Right atrium auricular region (tissue), 2 donors: Measurements from ENCODE around the gene JUNB. TPM values are rescaled to one million over a fixed set of nuclear protein-coding genes. Genes with fewer than 3 reads are reported as not detected.
A peak's percentile ranks its signal among the peaks of the same experiment; 100 is the strongest.

Experiments used
- DNase-seq: peaks from one replicate; pipeline ENCODE4 v3.0.0-alpha.2; 2019; ENCODE audit warnings: low spot score
- H3K27ac ChIP-seq, 2 donors: fragments of 200-600 bp; sonication (generic); 1 replicate in 1 of 2; 2 replicates in 1 of 2; pipeline ENCODE4 v1.5.1; 2016 to 2019
- H3K27me3 ChIP-seq, 2 donors: fragments of 200-600 bp; sonication (generic); one replicate each; pipeline versions ENCODE4 v1.5.1 to v1.6.0; 2017 to 2019
- H3K36me3 ChIP-seq: fragments of 200-600 bp; sonication (generic); one replicate; pipeline ENCODE4 v1.5.1; 2016
- H3K4me1 ChIP-seq, 2 donors: fragments of 200-600 bp; sonication (generic); one replicate each; pipeline versions ENCODE4 v1.5.1 to v1.6.0; 2017 to 2019
- H3K4me3 ChIP-seq, 2 donors: fragments of 200-600 bp; sonication (generic); 1 replicate in 1 of 2; 2 replicates in 1 of 2; pipeline ENCODE4 v1.5.1; 2017 to 2019; ENCODE audit warnings: mild to moderate bottlenecking in 1 of 2, moderate library complexity in 1 of 2
- H3K9me3 ChIP-seq, 2 donors: fragments of 200-600 bp; sonication (generic); one replicate each; pipeline ENCODE4 v1.5.1; 2019
- total RNA-seq, 2 donors: library from RNA; depleted of rRNA; stranded (reverse); fragments of >200 nt; gene quantifications; one replicate each; pipeline ENCODE4 v1.1.0, GENCODE V29; 2016
- TF ChIP-seq, protein P1 (sequence below), 2 donors: fragments of 200-600 bp; sonication (generic); IDR thresholded peaks; one replicate each; pipeline ENCODE4 v1.5.1; 2019; ENCODE audit warnings: antibody characterized with exemption in 2 of 2

JUNB gene
- total RNA-seq, 2 donors from 2014 or later: 321 to 506 TPM

- Histone ChIP-seq H3K4me1 (no peaks in the 10 kb centered on the region), H3K9me3 (no peaks in the 10 kb centered on the region), H3K27me3 (no peaks in the 10 kb centered on the region), H3K4me3 (no peak within 1 kb of the TSS), H3K36me3 (peaks cover 16% of the 10 kb centered on the region), H3K27ac (no peak within 1 kb of the TSS)
- no peak for DNase-seq
- TF ChIP-seq, protein P1, sequence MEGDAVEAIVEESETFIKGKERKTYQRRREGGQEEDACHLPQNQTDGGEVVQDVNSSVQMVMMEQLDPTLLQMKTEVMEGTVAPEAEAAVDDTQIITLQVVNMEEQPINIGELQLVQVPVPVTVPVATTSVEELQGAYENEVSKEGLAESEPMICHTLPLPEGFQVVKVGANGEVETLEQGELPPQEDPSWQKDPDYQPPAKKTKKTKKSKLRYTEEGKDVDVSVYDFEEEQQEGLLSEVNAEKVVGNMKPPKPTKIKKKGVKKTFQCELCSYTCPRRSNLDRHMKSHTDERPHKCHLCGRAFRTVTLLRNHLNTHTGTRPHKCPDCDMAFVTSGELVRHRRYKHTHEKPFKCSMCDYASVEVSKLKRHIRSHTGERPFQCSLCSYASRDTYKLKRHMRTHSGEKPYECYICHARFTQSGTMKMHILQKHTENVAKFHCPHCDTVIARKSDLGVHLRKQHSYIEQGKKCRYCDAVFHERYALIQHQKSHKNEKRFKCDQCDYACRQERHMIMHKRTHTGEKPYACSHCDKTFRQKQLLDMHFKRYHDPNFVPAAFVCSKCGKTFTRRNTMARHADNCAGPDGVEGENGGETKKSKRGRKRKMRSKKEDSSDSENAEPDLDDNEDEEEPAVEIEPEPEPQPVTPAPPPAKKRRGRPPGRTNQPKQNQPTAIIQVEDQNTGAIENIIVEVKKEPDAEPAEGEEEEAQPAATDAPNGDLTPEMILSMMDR (IDR thresholded peaks at IDR 0.05): no peak
These were observed 39.7 kb upstream of the JUNB start, which contains the start of gene BEST2 for GRCh38 chr19:12751635-12752034. Gene BEST2, plus strand, starts transcription at chr19:12751791. Its CDS starts 802 bp downstream, at chr19:12752593.

DNA sequence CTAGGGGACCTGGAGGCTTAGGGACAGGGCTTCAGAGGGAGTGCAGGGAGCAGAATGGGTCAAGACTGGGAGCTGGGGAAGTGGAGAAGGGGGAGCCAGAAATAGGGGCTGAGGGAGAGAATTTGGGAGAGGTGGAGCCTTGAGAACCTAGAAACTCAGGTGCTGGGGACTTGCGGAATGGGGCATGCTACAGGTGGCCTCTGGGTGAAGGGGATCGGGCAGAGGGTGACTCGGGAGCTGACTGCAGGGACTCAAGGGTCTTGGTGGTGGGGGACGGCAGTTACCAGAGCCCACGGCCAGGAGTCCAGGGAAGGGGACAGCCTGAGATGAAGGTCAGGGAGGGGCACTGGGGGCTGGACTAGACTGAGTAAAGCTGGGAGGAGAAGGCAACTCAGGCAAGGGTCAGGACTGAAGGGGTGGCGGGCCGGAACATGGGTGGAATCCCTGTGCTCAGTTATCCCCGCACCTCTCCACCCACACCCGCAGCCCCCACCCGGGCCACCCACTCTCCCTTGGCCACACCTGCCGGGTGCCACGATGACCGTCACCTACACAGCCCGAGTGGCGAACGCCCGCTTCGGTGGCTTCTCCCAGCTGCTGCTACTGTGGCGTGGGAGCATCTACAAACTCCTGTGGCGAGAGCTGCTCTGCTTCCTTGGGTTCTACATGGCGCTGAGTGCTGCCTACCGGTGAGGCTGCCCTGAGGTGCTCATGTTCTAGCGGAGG lies 39.1 kb upstream of the JUNB start:
- H3K27me3 ChIP-seq: no peaks in the 10 kb centered on the region
- no peak overlapping the region for H3K4me3 ChIP-seq
- H3K9me3 ChIP-seq: no peaks in the 10 kb centered on the region
- TF ChIP-seq, protein P1 (IDR thresholded peaks at IDR 0.05): no peak
- peaks cover 10% of the 10 kb centered on the region for H3K36me3 ChIP-seq
- peaks cover 0 to 2% of the 10 kb centered on the region in 2 donors for H3K4me1 ChIP-seq
- DNase-seq: no peak
- H3K27ac ChIP-seq: no peak overlapping the region

DNA sequence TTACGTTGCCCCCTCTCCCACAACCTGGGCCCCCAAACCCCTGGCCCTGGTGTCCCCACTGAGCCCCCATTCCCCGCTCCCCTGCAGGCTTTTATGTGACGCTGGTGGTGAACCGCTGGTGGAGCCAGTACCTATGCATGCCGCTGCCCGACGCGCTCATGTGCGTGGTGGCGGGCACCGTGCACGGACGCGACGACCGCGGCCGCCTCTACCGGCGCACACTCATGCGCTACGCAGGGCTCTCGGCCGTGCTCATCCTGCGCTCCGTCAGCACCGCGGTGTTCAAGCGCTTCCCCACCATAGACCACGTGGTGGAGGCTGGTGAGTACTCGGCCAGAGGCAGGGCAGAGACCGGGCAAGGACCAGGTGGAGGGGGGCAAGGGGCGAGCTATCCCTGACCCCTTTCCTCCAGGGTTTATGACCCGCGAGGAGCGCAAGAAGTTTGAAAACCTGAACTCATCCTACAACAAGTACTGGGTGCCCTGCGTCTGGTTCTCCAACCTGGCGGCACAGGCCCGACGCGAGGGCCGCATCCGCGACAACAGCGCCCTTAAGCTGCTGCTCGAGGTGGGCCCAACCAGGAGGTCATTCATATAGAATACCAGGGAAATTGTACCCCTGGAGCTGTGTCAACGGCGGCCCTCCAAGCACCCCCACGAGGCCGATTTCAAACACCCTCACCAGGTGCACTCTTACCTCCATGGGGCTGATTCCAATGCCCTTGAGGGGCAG lies 36.7 kb upstream of the JUNB start:
- Histone ChIP-seq H3K36me3 (no peaks in the 10 kb centered on the region), H3K9me3 (no peaks in the 10 kb centered on the region), H3K27me3 (no peaks in the 10 kb centered on the region), H3K4me3 (no peak overlapping the region), H3K4me1 (peaks cover 0 to 10% of the 10 kb centered on the region in 2 donors), H3K27ac (no peak overlapping the region)
- TF ChIP-seq, protein P1 (IDR thresholded peaks at IDR 0.05): no peak
- DNase-seq: no peak

DNA sequence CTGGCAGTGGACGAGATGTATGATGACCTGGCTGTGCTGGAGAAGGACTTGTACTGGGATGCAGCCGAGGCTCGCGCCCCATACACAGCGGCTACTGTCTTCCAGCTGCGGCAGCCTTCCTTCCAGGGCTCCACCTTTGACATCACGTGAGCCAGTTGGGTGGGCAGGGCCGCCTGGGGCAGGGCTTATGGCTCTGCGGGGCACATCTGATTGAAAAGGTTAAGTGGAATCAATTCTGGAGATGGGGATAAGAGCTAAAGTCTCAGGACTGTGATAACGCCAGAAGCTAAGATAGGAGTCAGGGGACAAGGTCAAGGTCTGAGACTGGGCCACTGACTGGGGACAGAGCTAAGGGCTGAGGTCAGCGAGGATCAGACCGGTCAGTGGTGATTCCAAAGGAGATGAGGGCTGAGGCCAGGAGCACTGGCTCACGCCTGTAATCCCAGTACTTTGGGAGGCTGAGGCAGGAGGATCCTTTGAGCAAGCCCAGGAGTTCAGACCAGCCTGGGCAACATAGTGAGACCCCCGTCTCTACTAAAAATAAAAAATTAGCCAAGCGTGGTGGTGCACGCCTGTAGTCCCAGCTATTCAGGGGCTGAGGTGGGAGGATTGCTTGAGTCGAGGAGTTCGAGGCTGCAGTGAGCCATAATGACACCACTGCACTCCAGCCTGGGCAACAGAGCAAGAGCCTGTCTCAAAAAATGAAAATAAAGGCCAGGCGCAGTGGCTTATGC lies 35.0 kb upstream of the JUNB start:
- Histone ChIP-seq H3K4me1 (peaks cover 0 to 10% of the 10 kb centered on the region in 2 donors), H3K36me3 (no peaks in the 10 kb centered on the region), H3K4me3 (no peak overlapping the region), H3K27me3 (no peaks in the 10 kb centered on the region), H3K27ac (no peak overlapping the region), H3K9me3 (no peaks in the 10 kb centered on the region)
- TF ChIP-seq, protein P1 (IDR thresholded peaks at IDR 0.05): no peak
- no peak for DNase-seq

DNA sequence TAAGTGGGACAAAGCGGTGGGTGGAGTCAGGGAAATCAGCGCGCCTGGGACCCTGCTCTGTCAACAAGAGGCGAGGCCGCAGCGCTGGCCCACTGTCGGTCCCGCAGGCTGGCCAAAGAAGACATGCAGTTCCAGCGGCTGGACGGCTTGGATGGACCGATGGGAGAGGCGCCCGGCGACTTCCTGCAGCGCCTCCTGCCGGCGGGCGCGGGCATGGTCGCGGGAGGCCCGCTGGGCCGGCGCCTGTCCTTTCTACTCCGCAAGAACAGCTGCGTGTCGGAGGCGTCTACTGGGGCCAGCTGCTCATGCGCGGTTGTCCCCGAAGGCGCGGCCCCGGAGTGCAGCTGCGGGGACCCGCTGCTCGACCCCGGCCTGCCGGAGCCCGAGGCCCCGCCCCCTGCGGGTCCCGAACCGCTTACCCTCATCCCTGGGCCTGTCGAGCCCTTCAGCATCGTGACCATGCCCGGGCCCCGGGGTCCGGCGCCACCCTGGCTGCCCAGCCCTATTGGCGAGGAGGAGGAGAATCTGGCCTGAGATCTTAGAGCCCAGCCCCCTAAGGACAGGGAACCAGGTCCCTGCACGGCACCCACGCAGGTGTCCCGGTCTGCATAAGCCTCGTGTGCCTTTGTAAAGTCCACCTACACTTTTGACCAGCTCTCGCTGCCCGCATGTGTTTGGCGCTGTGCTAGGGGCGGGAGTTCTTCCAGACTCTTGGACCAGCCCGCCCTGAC lies 33.6 kb upstream of the JUNB start:
- Histone ChIP-seq H3K27me3 (no peaks in the 10 kb centered on the region), H3K27ac (peak overlapping the region in 1 of 2 donors; percentile 41), H3K4me3 (peak overlapping the region; percentile 9 to 46), H3K9me3 (no peaks in the 10 kb centered on the region), H3K36me3 (no peaks in the 10 kb centered on the region), H3K4me1 (peaks cover 0 to 10% of the 10 kb centered on the region in 2 donors)
- peak; percentile 73 for DNase-seq
- TF ChIP-seq, protein P1 (IDR thresholded peaks at IDR 0.05): peak; percentile 55 to 95
